GM21576 (cell line): Measurements from ENCODE around the gene GPRC5C.

Experiments used
- ATAC-seq: cut with Tn5 transposase; IDR thresholded peaks from one replicate; pipeline ENCODE4 v1.9.1; 2021; ENCODE audit warnings: mild to moderate bottlenecking, moderate library complexity; ENCODE audit not compliant: unreplicated experiment

GPRC5C gene

GRCh38 chr17:74432766-74433391 is 991 bp downstream of the GPRC5C start:
- no peak for ATAC-seq

GRCh38 chr17:74433421-74434121 is 1.7 kb downstream of the GPRC5C start:
- no peak for ATAC-seq

- no peak for ATAC-seq
These were observed 4.0 kb downstream of the GPRC5C start for GRCh38 chr17:74435775-74436359.

GRCh38 chr17:74437702-74438101 is 5.8 kb downstream of the GPRC5C start:
- no peak for ATAC-seq

GRCh38 chr17:74439691-74440567 is 8.0 kb downstream of the GPRC5C start:
- ATAC-seq: no peak

- ATAC-seq: no peak
These were observed 9.6 kb downstream of the GPRC5C start for GRCh38 chr17:74441537-74441936.

GRCh38 chr17:74442291-74442669 is 10.4 kb downstream of the GPRC5C start:
- ATAC-seq: no peak

- ATAC-seq: no peak
These were observed 11.0 kb downstream of the GPRC5C start for GRCh38 chr17:74442670-74443515.

GRCh38 chr17:74443516-74444296 is 11.8 kb downstream of the GPRC5C start:
- no peak for ATAC-seq

- ATAC-seq: no peak
These were observed 12.5 kb downstream of the GPRC5C start for GRCh38 chr17:74444406-74444805.

- no peak for ATAC-seq
These were observed 13.3 kb downstream of the GPRC5C start for GRCh38 chr17:74445158-74445557.

- ATAC-seq: peak; percentile 58
These were observed 14.9 kb downstream of the GPRC5C start for GRCh38 chr17:74446551-74447500.

GRCh38 chr17:74447628-74448159 is 15.8 kb downstream of the GPRC5C start:
- ATAC-seq: no peak

- ATAC-seq: no peak
These were observed 16.9 kb downstream of the GPRC5C start for GRCh38 chr17:74448756-74449155.

GRCh38 chr17:74449306-74449705 is 17.4 kb downstream of the GPRC5C start:
- ATAC-seq: no peak

- no peak for ATAC-seq
These were observed 17.9 kb downstream of the GPRC5C start for GRCh38 chr17:74449773-74450172.

GRCh38 chr17:74450231-74450630 is 18.3 kb downstream of the GPRC5C start:
- no peak for ATAC-seq

- no peak for ATAC-seq
These were observed 19.1 kb downstream of the GPRC5C start for GRCh38 chr17:74450925-74451403.
